Stimulated activated naive CD4-positive, alpha-beta T cell (primary cell): ENCODE data around the gene ZFP14.
"Not testable (repeated sequence)": the region's sequence is repeated elsewhere in the genome, so short reads cannot be mapped to it uniquely, and the experiment has no call there.

Experiments
- DNase-seq, 6 experiments: peaks; one replicate each; lab custom pipeline; 2025; lab: John Stamatoyannopoulos, UW

ZFP14 gene

DNA sequence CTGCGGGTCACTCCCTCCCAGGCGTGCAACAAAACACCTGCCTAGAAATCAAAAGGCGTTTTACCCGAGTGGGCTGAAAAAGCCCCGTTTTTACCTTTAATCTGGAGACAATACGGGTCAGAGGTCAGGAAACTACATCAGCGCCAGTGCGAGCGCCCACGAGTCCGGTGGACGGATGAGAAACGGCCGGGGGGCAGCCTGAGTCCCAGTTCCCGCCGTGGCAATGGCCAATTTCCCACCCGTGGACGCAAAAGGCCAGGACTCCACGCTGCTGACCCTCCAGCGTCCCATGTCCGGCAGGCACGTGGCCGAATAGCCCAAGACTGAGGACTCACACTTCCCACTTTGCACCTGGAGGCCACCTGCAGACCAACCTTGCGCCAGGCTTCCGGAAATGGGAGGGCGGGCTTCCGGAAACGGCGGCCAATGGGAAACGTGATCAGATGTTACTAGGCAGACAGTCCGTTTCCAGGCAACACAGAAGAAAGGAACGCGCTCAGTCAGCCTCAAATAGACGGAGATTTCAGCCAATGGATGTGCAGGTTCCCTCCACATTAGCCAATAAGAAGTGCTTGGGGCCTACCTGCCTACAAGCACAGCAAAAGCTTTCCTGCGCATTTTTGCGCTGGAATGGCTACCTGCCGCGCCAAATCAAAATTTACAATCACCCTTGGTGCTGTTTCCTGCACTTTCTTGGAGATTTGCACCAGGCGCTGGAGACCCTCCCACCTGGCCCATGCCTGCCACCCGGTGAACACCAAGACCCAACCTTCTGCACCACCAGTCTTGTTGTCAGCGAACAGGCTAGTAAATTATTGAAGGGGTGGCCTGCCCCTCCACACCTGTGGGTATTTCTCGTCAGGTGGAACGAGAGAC is 47.4 kb downstream of the ZFP14 start:
- peak in 3 of 6 experiments; percentile 35 to 78 (median 66) for DNase-seq

DNA sequence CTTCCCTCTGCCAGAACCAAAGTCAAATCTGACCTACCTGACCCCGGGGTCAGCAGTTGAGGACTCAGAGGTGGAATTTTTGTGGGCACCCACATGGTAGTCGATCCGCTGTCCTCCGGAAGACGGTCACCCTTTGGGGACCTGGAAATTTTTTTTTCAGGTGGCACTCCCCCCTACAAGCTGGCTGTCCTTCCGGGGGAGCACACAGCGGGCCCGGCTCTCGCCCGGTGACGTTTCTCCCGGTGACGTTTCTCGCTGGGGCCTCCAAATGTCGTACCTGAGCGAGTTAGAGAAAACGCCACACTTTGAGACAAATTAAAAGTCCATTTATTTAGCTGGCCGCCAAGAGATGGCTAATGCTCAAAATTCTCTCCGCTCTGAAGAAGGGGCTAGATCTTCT is 48.8 kb downstream of the ZFP14 start:
- DNase-seq = no peak

DNA sequence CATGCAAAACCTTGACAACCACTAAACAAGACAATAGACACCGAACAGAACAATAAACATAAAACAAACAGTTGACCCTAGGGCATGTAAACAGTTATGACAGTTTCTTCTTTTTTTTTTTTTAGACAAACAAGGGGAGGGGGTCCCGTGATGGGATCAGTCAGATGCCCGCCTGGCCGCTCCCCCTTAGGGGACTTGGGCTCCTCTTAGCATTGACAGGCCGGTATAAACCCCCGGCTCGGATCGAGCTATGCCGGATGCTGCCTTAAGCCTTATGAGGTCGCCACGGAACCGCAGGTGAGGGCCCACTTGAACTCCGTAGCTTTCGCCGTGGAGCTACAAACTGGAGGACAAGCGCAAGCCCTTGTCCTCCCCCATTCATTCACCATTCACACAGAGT is 49.5 kb downstream of the ZFP14 start:
- DNase-seq = not testable (repeated sequence)

DNA sequence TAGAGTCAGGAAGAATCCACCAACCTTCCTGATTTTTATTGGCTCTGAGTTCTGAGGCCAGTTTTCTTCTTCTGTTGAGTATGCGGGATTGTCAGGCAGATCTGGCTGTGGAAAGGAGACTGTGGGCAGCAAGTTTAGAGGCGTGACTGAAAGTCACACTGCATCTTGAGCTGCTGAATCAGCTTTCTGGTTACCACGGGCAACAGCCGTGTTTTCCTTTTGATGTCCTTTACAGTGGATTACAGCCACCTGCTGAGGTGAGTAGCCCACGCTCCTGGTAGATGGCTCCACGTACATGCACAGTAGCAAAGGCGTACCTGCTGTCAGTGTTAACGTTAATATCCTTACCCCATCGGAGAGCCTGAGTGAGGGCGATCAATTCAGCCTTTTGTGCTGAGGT is 52.4 kb downstream of the ZFP14 start:
- not testable (repeated sequence) for DNase-seq

DNA sequence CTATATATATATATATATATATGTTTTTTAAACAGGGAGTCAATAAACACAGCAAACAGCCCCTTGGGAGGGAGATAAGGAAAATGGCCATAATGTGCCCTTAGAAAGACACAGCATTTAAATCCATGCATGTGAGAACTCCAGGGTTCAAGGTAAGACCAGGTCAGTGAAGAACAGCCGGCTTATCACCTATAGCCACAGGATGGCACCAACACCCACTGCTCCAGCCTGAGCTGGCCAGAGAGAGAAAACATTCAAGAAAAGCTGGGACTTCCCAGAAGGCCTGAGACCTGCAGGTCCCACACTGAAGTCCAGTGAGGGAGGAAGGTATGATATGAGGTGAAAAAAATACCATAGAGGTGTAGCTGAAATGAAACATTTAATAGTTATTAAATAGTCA is 63.8 kb downstream of the ZFP14 start:
- not testable (repeated sequence) for DNase-seq

DNA sequence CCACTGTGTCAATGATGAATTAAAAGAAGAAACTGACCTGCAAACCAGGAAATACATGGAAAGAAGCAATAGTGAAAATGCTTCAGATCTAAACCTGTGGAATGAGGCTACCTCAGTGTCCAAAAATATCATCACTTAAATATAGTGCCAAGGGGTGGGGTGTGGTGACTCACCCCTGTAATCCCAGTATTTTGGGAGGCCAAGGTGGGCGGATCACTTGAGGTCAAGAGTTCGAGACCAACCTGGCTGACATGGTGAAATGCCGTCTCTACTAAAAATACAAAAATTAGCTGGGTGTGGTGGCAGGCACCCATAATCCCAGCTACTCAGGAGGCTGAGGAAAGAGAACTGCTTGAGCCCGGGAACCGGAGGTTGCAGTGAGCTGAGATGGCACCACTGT is 64.9 kb downstream of the ZFP14 start:
- not testable (repeated sequence) for DNase-seq

DNA sequence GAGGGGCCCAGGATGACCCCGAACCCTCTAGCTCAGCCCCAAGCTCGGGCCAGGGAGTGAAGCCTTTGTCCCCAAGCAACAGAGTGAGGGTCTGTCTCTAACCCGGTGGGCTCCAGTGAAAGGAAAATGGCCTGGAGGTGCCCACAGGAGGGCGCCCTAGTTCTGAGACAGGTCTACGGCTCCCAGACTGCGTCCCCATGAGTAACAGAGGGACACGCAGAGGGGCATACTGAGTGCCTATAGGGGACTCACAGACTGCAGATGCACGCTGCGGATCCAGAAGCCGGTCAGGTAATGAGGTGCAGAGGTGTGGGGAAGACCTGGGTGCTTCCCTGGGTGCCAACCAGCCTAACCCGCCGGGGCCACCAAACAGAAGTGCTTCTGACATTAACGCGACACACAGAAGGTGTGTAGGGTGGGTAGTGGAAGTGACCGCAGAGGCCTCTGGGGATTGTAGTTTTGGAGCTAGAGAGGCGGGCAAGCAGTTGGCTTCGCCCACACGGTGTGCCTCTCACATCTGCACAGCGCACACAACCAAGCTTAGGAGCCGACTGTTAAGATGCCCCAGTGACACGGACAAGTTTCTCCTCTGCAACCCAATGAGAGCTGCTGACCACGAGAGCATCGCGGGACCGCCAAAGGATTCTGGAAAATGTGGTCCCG is 67.8 kb downstream of the ZFP14 start:
- DNase-seq = not testable (repeated sequence)

DNA sequence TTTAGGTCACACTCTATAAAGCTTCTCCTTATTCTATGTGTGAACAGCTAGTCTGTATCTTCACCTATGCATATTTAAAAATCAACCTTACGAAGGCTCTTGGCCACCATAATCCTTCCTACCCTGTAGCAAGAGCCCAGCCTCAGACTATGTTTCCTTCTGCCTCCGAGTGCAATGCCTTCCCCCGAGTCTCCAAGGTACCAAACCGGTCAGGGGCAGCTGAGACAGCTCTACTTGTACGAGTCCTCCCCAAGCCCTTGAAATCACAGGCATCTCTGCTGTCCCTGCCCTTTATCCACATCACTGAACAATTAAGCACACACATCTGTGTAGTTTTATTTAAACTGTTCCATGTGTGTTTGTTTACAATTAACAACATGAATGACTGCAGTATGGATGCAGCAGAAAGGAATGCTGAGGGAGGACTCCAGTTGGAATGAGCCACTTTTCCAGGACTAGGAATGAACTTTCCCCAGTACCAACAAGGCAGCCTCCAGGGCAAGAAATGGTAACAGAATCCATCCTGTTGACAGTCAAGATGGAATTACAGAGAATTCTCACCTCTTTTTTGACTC is 68.5 kb downstream of the ZFP14 start:
- DNase-seq = not testable (repeated sequence)

DNA sequence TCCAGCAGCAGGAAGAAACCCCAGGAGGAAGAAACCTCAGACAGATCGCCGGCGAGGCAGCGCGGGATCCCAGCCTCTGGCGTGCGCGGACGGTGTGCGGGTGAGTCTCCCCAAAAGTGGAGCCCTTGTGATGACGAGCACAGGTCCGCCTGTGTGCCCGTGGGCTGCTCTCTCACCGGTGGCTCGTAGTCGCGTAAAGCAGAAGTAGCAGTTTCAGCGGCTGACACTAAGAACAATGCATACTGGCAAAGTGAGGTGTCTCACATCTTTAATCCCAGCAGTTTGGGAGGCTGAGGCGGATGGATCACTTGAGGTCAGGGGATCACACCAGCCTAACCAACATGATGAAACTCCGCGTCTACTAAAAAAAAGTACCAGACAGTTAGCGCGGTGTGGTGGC is 69.2 kb downstream of the ZFP14 start:
- DNase-seq = not testable (repeated sequence)

DNA sequence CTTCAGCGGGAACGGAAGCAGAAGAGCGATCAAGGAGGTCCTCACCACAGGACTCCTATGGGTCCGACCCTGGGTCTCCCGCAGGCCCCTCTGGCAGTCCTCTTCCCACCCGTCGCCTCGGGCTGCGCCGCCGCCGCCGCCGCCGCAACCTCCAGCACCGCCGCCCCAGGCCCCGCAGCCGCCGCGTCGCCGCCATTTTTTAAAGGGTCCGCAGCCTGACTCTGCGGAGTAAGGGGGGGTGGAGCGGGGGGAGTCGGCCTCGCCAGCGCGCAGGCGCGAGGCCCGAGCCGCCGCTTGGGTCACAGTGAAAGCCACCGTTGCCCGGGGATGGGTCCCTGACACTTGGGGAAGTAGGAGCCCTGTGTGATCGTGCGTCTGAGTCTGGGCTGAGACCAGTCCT is 69.7 kb downstream of the ZFP14 start:
- DNase-seq = not testable (repeated sequence)

DNA sequence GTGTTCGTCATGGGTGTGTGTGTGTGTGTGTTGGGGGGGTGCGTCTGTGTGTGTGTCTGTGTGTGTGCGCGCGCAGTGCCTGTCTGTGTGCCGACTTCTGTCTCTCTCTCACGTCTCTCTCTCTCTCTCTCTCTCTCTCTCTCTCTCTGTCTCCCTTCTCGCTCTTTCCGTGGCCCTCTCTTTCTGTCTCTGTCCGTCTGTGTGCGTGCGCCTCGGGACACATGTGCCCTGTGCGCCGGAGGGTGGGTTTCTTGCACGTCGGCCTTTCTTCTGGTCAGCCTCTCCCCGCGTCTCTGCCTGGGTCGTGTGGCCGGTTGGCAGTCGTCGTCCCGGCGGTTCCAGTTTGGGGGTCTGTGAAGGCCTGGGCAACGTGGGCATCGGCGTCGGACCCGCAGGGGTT is 86.7 kb downstream of the ZFP14 start:
- DNase-seq = not testable (repeated sequence)
